Stimulated activated CD8-positive, alpha-beta memory T cell treated with anti-CD3 and anti-CD28 coated beads, Interleukin-4, amount 100 ng/mL, for 1 hour (primary cell): ENCODE results near the gene NPM3.
A peak's percentile ranks its signal among the peaks of the same experiment; 100 is the strongest.

ENCODE experiments used
- DNase-seq, 2 donors: peaks; one replicate each; pipeline ENCODE4 v3.0.0-alpha.2; 2020; ENCODE audit warnings: low read depth in 2 of 2, low spot score in 1 of 2

NPM3 gene

DNA sequence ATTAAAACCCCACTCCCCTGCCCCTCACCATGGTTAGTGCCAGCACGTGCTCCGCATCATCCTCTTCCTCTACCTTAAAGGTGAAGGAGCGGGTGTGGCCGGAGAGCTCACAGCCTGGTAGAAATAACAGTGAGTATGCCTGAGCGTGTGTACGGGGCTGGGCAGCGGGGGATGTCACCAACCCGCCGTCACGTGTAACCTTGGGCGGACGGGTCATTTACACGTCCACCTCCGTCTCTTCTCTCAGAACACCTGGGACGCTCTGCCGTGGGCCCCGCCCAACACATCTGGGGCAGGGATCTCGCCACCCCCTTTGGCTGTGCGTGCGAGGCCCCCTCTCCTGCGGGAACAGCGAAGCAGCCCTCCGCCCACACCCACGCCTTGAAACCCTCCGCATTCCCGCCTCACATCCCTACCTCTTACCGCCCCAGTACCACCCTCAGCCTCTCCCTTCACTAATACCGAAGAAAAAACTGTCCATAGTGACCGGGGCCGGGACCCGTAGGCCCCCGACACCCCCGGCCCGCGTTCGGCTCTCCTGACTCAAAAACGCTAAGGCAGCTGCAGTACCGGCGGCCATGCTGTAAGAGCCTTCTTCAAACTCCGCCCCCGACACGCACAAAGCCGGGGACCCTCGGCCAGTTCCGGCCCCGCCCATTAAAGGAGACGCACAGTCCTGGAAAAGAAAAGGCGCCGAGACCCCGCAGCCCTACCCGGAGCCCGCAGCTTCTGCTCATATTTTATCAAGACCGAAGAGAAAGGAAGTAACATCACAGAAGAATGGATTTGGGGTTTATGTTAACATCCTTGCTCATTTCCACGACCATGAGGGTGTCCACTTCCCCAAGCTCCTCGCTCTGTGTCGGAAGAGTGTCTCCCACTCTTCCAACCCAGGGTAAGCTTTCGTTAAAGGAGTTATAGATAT is at the start of gene NPM3:
NPM3 (minus strand) TSS at position 636 of the 925 bp plus-strand sequence; CDS start at position 580, 56 bp downstream.
- peak; percentile 61 to 65 for DNase-seq

- DNase-seq, result no peak
Measured at GRCh38 chr10:101832325-101832771, 49.1 kb upstream of the NPM3 start.

DNA sequence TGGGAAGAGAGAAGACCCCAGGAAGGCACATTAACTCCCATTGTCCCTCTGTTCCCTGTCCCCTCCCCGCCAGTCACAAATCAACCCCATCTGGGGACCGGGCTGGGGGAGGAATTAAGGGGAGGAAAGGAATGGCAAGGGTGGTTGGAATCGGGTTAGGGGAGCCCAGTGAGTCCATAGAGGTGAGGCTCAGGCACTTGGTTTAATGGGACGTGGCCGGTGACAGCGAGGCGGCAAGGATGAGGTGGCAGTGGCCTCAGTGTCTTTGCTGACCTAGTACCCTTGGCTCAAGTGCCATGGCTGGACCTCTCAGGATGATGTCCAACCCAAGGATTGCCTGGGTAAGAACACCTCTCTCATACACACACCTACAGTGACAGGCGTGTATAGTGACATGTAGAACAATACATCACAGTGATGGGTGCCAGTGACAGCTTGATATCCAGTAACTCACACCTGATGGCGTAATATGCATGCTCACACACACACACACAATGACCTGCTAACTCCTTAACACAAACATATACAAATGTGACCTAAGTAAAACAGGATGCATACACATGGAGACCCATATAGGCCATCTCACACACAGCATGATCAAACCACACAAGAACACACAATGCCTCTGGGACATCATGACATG is 48.0 kb upstream of the NPM3 start:
- DNase-seq, result no peak

- peak; percentile 68 to 79 for DNase-seq
Measured at GRCh38 chr10:101830322-101831168, 47.3 kb upstream of the NPM3 start.

DNA sequence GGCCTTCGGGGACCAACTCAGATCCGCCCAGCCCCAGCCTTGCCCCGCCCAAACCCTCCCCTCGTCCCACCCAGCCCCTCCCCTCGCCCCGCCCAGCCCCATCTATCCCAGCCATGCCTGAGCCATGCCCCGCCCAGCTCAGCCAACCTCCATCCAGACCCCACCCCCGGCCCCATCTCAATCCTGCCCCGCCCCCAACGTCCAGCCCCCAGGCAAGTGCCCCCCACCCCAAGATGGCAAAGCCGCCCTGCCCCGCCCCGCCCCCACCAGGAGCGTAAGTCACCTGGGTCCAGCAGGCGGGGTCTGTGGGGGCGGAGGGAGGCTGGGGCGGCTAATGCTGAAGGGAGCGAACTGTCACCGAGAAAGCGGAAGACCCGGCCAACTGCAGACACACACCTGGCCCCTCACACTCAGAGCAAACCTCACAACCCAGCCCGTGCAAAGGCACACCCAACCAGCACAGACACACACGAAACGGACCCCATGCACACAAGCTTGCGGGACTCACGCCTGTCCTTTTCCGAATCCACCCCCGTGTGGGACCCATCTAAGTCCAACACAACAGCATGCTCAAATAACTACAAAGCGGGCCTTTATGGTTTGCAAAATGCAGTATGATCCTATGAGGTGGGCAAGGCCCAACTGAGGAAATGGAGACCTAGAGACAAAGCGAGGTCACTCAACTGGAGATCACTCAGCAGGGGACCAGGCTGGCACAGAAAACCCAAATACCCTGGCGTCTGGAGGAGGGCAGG is 46.5 kb upstream of the NPM3 start:
- DNase-seq, result peak in 1 of 2 donors; percentile 34

- DNase-seq, result no peak
Measured at GRCh38 chr10:101828766-101829551, 45.7 kb upstream of the NPM3 start.

GRCh38 chr10:101827919-101828600 is 44.8 kb upstream of the NPM3 start:
- no peak for DNase-seq

GRCh38 chr10:101826852-101827434 is 43.7 kb upstream of the NPM3 start:
- DNase-seq, result no peak

- no peak for DNase-seq
Measured at GRCh38 chr10:101824736-101825135, 41.5 kb upstream of the NPM3 start.

DNA sequence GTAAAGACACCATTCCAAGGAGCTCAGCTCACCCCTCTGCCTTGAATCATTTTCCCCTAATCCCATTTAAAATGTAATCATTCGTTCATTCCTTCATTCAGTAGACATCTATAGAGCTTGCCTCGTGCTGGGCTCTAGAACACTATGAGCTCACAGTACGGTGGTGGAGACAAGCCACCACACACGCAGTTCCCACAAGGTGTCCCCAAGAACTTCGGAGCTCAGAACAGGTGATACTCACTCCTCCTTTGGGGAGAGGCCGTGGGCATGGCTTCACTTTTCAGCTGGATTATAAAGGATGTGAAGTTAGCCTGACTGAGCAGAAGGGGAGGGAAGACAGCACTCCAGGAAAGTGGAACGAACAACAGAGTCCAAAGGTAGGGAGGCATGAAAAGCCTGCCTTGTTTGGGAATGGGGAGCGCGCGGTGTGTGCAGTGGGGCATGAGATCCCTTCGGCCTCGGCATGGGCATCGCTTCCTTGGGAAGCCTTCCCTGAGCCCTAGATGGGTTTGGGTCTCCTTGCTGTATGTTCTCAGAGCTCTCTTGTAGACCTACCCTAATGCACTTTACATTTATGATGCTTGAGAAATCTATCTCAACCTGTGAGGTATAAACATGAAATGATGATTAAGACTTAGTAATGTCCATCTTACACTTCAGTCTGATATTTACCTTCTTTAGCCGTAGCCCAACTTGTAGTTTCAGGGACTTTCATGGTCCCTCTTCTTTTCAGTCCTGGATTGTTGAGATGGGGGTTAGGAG is 35.8 kb upstream of the NPM3 start:
- DNase-seq, result no peak

GRCh38 chr10:101818119-101818871 is 35.0 kb upstream of the NPM3 start, which contains the start of gene OGA:
TSS of gene OGA (minus strand) at chr10:101818444. CDS start at chr10:101818022, 422 bp downstream.
- peak; percentile 94 to 97 for DNase-seq

- no peak for DNase-seq
Measured at GRCh38 chr10:101817337-101818118, 34.3 kb upstream of the NPM3 start.

DNA sequence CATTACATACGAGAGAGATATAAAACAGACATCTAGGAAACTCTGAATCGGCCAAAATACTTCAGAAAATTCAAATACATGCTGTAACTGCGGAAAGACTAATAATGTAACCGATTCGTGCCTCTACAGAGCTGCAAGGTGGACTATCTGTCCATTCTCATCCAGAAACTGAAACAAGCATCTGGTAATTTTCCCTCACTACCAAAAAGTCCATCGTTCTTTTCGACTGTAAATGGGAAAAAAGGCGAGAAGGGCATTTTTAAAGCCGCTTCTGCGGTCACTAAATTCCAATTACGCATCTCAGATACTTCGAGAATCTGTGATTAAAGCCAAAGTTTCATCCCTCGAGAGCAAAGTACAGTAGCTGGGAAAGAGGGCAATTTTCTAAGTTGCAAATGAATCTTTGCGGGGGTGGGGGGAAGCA is 33.7 kb upstream of the NPM3 start:
- DNase-seq, result no peak

- DNase-seq, result no peak
Measured at GRCh38 chr10:101816376-101816775, 33.1 kb upstream of the NPM3 start.

DNA sequence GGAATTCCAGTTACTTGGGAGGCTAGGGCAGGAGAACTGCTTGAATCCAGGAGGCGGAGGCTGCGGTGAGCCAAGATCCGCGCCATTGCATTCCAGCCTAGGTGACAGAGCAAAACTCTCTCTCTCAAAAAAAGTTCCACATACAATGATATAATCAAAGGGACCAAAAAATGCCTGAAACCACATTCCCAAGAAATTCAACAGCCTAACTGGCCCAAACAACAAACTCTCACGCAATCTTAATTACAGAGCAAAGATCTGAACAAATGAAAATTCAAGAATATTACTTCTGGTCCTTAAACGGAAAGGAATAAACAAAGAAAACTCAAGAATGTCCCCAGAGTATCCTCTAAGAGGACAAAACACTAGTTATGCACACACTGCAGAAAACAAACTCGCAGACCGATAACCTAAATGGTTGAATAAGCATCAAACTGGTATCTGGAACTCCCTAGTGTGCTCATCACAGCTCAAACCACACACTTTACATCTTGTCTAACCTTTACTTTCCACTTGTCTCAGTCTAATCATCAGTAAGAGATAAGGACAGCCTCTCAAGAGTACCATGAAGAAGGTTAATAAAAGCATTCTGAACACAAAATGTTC is 31.3 kb upstream of the NPM3 start:
- DNase-seq, result no peak

DNA sequence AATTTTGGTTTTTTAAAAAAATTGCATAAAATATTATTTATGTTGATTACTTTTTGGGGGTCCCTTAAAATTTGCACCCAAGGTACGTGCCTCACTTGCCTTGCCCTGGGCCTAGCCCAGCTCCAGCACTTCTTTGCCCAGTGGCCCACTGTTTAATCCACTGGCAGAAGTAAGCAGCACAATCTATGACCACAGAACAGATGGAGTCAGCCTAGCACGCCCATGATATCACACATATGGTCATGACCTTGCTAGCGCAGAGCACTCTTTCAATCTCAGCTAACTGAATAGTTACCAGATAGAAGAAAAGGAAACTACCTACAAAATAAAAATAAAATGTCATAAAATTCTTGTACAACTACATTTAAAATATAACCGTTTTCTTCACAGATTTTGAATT is 29.4 kb upstream of the NPM3 start:
- DNase-seq, result no peak
